HepG2 (cell line): Measurements from ENCODE around the gene CA7. TPM values are rescaled to one million over a fixed set of nuclear protein-coding genes. Genes with fewer than 3 reads are reported as not detected.

Source experiments
- ARNT2 ChIP-seq: sonication (generic); formaldehyde crosslinking; IDR thresholded peaks from 2 replicates; pipeline ENCODE4 v1.8.0; 2022; ENCODE audit warnings: mild to moderate bottlenecking, low read depth, missing genetic modification reagents, moderate library complexity
- ERF ChIP-seq: IDR thresholded peaks from 2 replicates; pipeline ENCODE4 v1.6.1; 2018; ENCODE audit warnings: missing biosample characterization, missing genetic modification reagents
- HNRNPLL ChIP-seq: fragments of 200-400 bp; formaldehyde crosslinking; IDR thresholded peaks from 2 replicates; pipeline ENCODE4 v1.6.1; 2017; ENCODE audit warnings: mild to moderate bottlenecking, low read depth, low read length; ENCODE audit not compliant: poor library complexity, severe bottlenecking
- HOXA5 ChIP-seq: sonication (generic); formaldehyde crosslinking; IDR thresholded peaks from 2 replicates; pipeline ENCODE4 v1.4.0; 2020; ENCODE audit warnings: missing genetic modification reagents
- IRF9 ChIP-seq: sonication (generic); formaldehyde crosslinking; IDR thresholded peaks from 2 replicates; pipeline ENCODE4 v1.8.0; 2022; ENCODE audit warnings: missing genetic modification reagents, mild to moderate bottlenecking, borderline replicate concordance
- MAF1 ChIP-seq: sonication (generic); formaldehyde crosslinking; IDR thresholded peaks from 2 replicates; pipeline ENCODE4 v1.5.0; 2020; ENCODE audit warnings: missing genetic modification reagents, borderline replicate concordance
- MAFF ChIP-seq: IDR thresholded peaks from 2 replicates; pipeline ENCODE4 v1.6.1; 2011; ENCODE audit warnings: low read depth, low read length, improper control_type of control experiment
- ZBTB2 ChIP-seq: sonication (generic); formaldehyde crosslinking; IDR thresholded peaks from 2 replicates; pipeline ENCODE4 v1.8.0; 2022; ENCODE audit warnings: low read depth, missing genetic modification reagents
- ZKSCAN8 ChIP-seq: IDR thresholded peaks from 2 replicates; pipeline ENCODE4 v1.6.1; 2016; ENCODE audit warnings: borderline replicate concordance, missing genetic modification reagents, missing compliant biosample characterization
- ZMAT5 ChIP-seq: sonication (generic); formaldehyde crosslinking; IDR thresholded peaks from 2 replicates; pipeline ENCODE4 v1.5.0; 2020; ENCODE audit warnings: mild to moderate bottlenecking, low read depth, missing genetic modification reagents, borderline replicate concordance
- ZNF142 ChIP-seq: sonication (generic); formaldehyde crosslinking; IDR thresholded peaks from 2 replicates; pipeline ENCODE4 v1.4.0; 2020; ENCODE audit warnings: missing genetic modification reagents
- ZNF274 ChIP-seq: sonication (generic); formaldehyde crosslinking; IDR thresholded peaks from 2 replicates; pipeline ENCODE4 v1.5.1; 2020; ENCODE audit warnings: mild to moderate bottlenecking, missing genetic modification reagents
- ZNF414 ChIP-seq: sonication (generic); formaldehyde crosslinking; IDR thresholded peaks from 2 replicates; pipeline ENCODE4 v1.5.0; 2020; ENCODE audit warnings: missing genetic modification reagents
- ZNF513 ChIP-seq: sonication (generic); formaldehyde crosslinking; conservative IDR thresholded peaks from 2 replicates; pipeline ENCODE4 v1.5.0; 2020; ENCODE audit warnings: missing genetic modification reagents
- ZNF572 ChIP-seq: sonication (generic); formaldehyde crosslinking; IDR thresholded peaks from 2 replicates; pipeline ENCODE4 v1.5.1; 2020; ENCODE audit warnings: mild to moderate bottlenecking, missing genetic modification reagents
- ZNF616 ChIP-seq: sonication (generic); formaldehyde crosslinking; IDR thresholded peaks from 2 replicates; pipeline ENCODE4 v1.5.0; 2020; ENCODE audit warnings: low read depth, mild to moderate bottlenecking, missing genetic modification reagents
- ZSCAN29 ChIP-seq: sonication (generic); formaldehyde crosslinking; conservative IDR thresholded peaks from 2 replicates; pipeline ENCODE4 v1.4.0; 2020; ENCODE audit warnings: mild to moderate bottlenecking, missing genetic modification reagents
- polyA plus RNA-seq, 8 experiments: library from polyadenylated mRNA; depleted of rRNA in 3 of 8; stranded (reverse) in 7 of 8; unstranded in 1 of 8; fragments of >200 nt; fragmentation: Illumina TruSeq in 4 of 8; extraction: Trizol in 4 of 8; gene quantifications; 2 replicates each; pipeline versions ENCODE4 v1.2.1 to v1.2.3, GENCODE V29; 2011 to 2016; ENCODE audit warnings: low read depth in 4 of 8, missing spikeins in 1 of 8, mixed read lengths in 1 of 8; ENCODE audit not compliant: insufficient read depth in 1 of 8
- total RNA-seq, 5 experiments: library from RNA; depleted of rRNA; stranded (reverse); fragments of >200 nt; fragmentation: Illumina TruSeq; extraction: Trizol; gene quantifications; 2 replicates each; pipeline ENCODE4 v1.2.3, GENCODE V29; 2016; ENCODE audit warnings: low read depth in 1 of 5

Gene CA7
- total and polyA plus RNA-seq, 2 of the 13 experiments (the other 11 are each of a cell fraction or from before 2014, with no cell fraction given), result not detected

- TF ChIP-seq ZSCAN29 (CRISPR knock-in tag) (0 out of 2 replicates have a peak, but pooled peaks have one; percentile 41), ZBTB2 (CRISPR knock-in tag) (no peak), ZNF616 (CRISPR knock-in tag) (0 out of 2 replicates have a peak, but pooled peaks have one; percentile 44), ZNF513 (CRISPR knock-in tag) (no peak), ZNF274 (CRISPR knock-in tag) (no peak), HOXA5 (peak; percentile 64), MAF1 (no peak), ZKSCAN8 (0 out of 2 replicates have a peak, but pooled peaks have one; percentile 32), ARNT2 (CRISPR knock-in tag) (peak; percentile 81), ERF (peak; percentile 53; the same call in 1 of the 2 replicates), MAFF (peak; percentile 9; the same call in 1 of the 2 replicates), ZNF414 (CRISPR knock-in tag) (0 out of 2 replicates have a peak, but pooled peaks have one; percentile 45), ZNF572 (peak; percentile 98), IRF9 (CRISPR knock-in tag) (peak; percentile 82), ZMAT5 (no peak), HNRNPLL (peak; percentile 77), ZNF142 (CRISPR knock-in tag) (0 out of 2 replicates have a peak, but pooled peaks have one; percentile 64)
Observed at GRCh38 chr16:66872943-66873684, 28.9 kb downstream of the CA7 start (continued).
